ENCODE data around the gene ADAMTS2. TPM values are rescaled to one million over a fixed set of nuclear protein-coding genes. Genes with fewer than 3 reads are reported as not detected.

ADAMTS2 gene
- total and polyA plus RNA-seq, 5 donors from 2014 or later = 0.03 TPM; not detected in 4

DNA sequence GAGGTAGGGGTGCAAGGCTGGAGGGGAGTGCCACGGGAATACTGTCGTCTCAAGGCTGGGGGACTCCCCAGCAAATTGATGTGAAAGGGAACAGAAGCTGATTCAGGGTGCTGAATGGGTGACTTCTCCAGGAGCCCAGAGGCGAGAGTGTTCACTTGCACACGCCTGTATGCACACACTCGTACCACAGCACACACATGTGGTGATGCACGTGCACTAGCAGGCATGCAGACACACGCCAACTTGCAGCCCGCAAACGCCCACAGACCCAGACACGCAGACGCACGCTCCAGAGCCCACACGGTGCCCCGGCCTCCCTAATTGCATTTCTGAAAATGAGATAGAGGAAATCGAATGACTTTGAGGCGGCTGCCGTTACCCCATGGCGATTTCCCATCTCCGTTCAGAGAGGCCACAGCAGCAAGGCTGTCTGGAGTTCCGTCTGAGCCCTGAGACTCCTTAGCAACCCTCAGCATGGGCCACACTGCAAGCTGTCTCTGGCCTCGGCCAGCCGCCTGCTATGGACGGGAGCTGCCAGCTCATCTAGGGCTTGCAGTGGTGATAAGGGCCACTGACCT, 9.1 kb upstream of the ADAMTS2 start:
- peaks cover 10% of the 10 kb centered on the region for H3K27me3 Mint-ChIP-seq
- no peaks in the 10 kb centered on the region for H3K36me3 Mint-ChIP-seq
- Histone ChIP-seq H3K27ac (ENCODE audit: insufficient read depth, low read length, poor library complexity, severe bottlenecking) (no peak overlapping the region), H3K27me3 (ENCODE audit: control insufficient read depth, insufficient read depth, low read length) (no peaks in the 10 kb centered on the region), H3K4me1 (ENCODE audit: control insufficient read depth, insufficient read depth, low read length, poor library complexity, severe bottlenecking) (no peaks in the 10 kb centered on the region), H3K9me3 (ENCODE audit: control insufficient read depth in 2 of 2, low read length in 2 of 2) (no peaks in the 10 kb centered on the region), H3K36me3 (ENCODE audit: control insufficient read depth, insufficient read depth, low read length) (no peaks in the 10 kb centered on the region), H3K4me3 (ENCODE audit: low read depth, low read length) (no peak overlapping the region)
- no peaks in the 10 kb centered on the region for H3K4me1 Mint-ChIP-seq
- no peak for ATAC-seq (ENCODE audit: low read depth in 2 of 2)
- no peak overlapping the region for H3K4me3 Mint-ChIP-seq
- no peaks in the 10 kb centered on the region for H3K9me3 Mint-ChIP-seq
- DNase-seq = no peak
- no peak overlapping the region for H3K27ac Mint-ChIP-seq

DNA sequence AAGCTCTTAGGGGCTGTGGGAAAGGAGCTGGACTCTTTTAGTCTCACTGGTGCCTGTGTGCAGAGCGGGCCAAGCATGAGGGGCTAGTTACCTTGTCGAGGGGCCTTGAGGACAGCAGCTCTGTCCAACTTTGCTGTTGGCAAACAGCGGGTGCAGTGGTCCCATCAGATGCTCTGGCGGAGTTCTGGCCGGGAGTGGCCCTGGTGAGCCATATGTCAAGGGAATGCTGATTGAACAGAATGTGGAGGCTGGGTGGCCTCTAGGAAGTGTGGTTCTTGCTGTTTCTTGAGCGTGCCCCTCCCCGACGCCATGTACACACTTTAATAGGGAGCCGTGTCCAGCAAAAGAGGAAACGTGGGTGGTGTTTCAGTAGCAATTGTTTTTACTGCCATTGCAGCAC, 3.6 kb upstream of the ADAMTS2 start:
- Mint-ChIP-seq H3K4me1 (peaks cover 0 to 15% (median 0%) of the 10 kb centered on the region in 4 donors), H3K9me3 (peaks cover 0 to 4% (median 0%) of the 10 kb centered on the region in 7 donors), H3K27ac (no peak overlapping the region), H3K27me3 (peaks cover 31% of the 10 kb centered on the region), H3K4me3 (no peak overlapping the region), H3K36me3 (no peaks in the 10 kb centered on the region)
- no peak for ATAC-seq (ENCODE audit: low read depth in 2 of 2)
- Histone ChIP-seq H3K36me3 (ENCODE audit: control insufficient read depth, insufficient read depth, low read length) (no peaks in the 10 kb centered on the region), H3K27me3 (ENCODE audit: control insufficient read depth, insufficient read depth, low read length) (peaks cover 4% of the 10 kb centered on the region), H3K4me3 (ENCODE audit: low read depth, low read length) (no peak overlapping the region), H3K27ac (ENCODE audit: insufficient read depth, low read length, poor library complexity, severe bottlenecking) (no peak overlapping the region), H3K9me3 (ENCODE audit: control insufficient read depth in 2 of 2, low read length in 2 of 2) (no peaks in the 10 kb centered on the region), H3K4me1 (ENCODE audit: control insufficient read depth, insufficient read depth, low read length, poor library complexity, severe bottlenecking) (peaks cover 11% of the 10 kb centered on the region)
- DNase-seq = no peak

DNA sequence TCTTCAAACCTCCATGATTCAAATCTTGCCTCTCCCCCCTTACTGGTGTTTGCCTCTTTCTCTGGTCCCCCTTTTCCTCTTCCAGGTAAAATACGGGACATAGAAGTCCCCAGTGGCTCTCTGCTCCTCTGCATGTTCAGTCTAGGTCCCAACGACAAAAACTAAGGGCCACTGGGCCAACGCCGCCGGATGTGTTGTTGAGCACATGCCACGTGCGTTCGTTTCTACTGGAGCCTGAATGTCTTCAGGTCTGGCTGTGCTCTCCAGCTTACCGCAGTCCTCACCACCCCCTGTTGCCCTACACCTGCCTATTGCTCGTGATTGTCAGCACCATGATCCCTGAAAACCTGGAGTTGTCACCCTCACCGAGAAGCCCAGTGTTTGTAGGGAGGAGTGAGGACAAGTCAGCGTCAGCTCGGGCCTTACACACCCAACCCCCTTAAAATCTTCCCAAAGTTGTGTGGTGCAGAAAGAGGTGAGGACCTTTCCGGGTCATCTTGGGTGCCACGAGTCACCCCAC, 2.8 kb upstream of the ADAMTS2 start:
- no peak overlapping the region for H3K4me3 Mint-ChIP-seq
- Histone ChIP-seq H3K27ac (ENCODE audit: insufficient read depth, low read length, poor library complexity, severe bottlenecking) (no peak overlapping the region), H3K4me3 (ENCODE audit: low read depth, low read length) (no peak overlapping the region), H3K27me3 (ENCODE audit: control insufficient read depth, insufficient read depth, low read length) (peaks cover 6% of the 10 kb centered on the region), H3K9me3 (ENCODE audit: control insufficient read depth in 2 of 2, low read length in 2 of 2) (no peaks in the 10 kb centered on the region), H3K4me1 (ENCODE audit: control insufficient read depth, insufficient read depth, low read length, poor library complexity, severe bottlenecking) (peaks cover 15% of the 10 kb centered on the region), H3K36me3 (ENCODE audit: control insufficient read depth, insufficient read depth, low read length) (no peaks in the 10 kb centered on the region)
- peaks cover 0 to 4% (median 0%) of the 10 kb centered on the region in 7 donors for H3K9me3 Mint-ChIP-seq
- DNase-seq (no peak), ATAC-seq (ENCODE audit: low read depth in 2 of 2) (no peak)
- H3K27me3 Mint-ChIP-seq = peaks cover 36% of the 10 kb centered on the region
- H3K4me1 Mint-ChIP-seq = peaks cover 0 to 20% (median 0%) of the 10 kb centered on the region in 4 donors
- no peak overlapping the region for H3K27ac Mint-ChIP-seq
- no peaks in the 10 kb centered on the region for H3K36me3 Mint-ChIP-seq

DNA sequence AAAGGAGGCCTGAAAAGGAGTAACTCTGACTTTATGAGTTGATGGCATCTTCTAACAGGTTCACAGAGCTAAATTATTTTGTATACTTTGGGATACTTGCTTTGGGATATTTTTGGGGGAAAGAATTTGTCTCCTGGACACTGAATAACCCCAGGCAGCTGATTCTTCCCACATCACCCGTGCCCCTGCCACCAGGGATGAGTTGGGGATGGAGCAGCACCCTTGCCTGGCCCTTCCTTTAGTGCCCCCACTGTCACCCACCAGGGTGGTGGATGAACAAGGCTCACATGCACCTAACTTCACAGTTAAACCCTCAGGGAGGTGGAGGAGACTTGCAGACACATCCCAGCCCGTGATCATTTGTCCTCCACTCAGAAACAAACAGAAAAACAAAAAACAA, 2.3 kb upstream of the ADAMTS2 start:
- Histone ChIP-seq H3K36me3 (ENCODE audit: control insufficient read depth, insufficient read depth, low read length) (no peaks in the 10 kb centered on the region), H3K27ac (ENCODE audit: insufficient read depth, low read length, poor library complexity, severe bottlenecking) (no peak overlapping the region), H3K4me1 (ENCODE audit: control insufficient read depth, insufficient read depth, low read length, poor library complexity, severe bottlenecking) (peaks cover 15% of the 10 kb centered on the region), H3K27me3 (ENCODE audit: control insufficient read depth, insufficient read depth, low read length) (peaks cover 8% of the 10 kb centered on the region), H3K9me3 (ENCODE audit: control insufficient read depth in 2 of 2, low read length in 2 of 2) (no peaks in the 10 kb centered on the region), H3K4me3 (ENCODE audit: low read depth, low read length) (no peak overlapping the region)
- H3K4me3 Mint-ChIP-seq = no peak overlapping the region
- H3K27ac Mint-ChIP-seq = no peak overlapping the region
- no peaks in the 10 kb centered on the region for H3K36me3 Mint-ChIP-seq
- peaks cover 0 to 4% (median 0%) of the 10 kb centered on the region in 7 donors for H3K9me3 Mint-ChIP-seq
- ATAC-seq (ENCODE audit: low read depth in 2 of 2) (no peak), DNase-seq (no peak)
- H3K4me1 Mint-ChIP-seq = peaks cover 0 to 24% (median 0%) of the 10 kb centered on the region in 4 donors
- H3K27me3 Mint-ChIP-seq = peaks cover 38% of the 10 kb centered on the region

DNA sequence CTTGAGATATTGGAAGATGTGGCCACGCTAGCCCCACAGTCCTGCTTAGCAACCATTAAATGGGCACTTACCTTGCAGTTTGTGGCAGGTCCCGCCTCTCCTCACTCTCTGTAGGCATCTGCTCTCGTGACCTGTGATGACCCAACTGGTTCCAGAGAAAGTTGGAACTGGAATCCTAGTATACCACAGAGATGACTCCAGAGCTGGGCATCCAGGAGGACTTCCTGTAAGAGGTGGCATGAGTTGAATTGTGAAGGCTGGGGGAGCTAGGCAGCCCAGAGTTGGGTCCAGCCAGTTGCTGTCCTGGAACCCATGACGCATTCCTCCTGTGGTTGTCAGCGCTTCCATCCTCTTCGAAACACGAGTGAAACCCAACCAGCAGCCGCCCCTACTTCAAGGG, 1.6 kb upstream of the ADAMTS2 start:
- no peaks in the 10 kb centered on the region for H3K9me3 ChIP-seq (ENCODE audit: control insufficient read depth in 2 of 2, low read length in 2 of 2)
- H3K4me1 Mint-ChIP-seq = peaks cover 0 to 27% (median 0%) of the 10 kb centered on the region in 4 donors
- peak overlapping the region in 1 of 4 donors; percentile 26 for H3K4me3 Mint-ChIP-seq
- no peak for ATAC-seq (ENCODE audit: low read depth in 2 of 2)
- DNase-seq = no peak
- H3K27ac Mint-ChIP-seq = no peak overlapping the region
- no peaks in the 10 kb centered on the region for H3K36me3 ChIP-seq (ENCODE audit: control insufficient read depth, insufficient read depth, low read length)
- no peak overlapping the region for H3K4me3 ChIP-seq (ENCODE audit: low read depth, low read length)
- peaks cover 42% of the 10 kb centered on the region for H3K27me3 Mint-ChIP-seq
- H3K27ac ChIP-seq (ENCODE audit: insufficient read depth, low read length, poor library complexity, severe bottlenecking) = no peak overlapping the region
- H3K36me3 Mint-ChIP-seq = no peaks in the 10 kb centered on the region
- H3K9me3 Mint-ChIP-seq = peaks cover 0 to 4% (median 0%) of the 10 kb centered on the region in 7 donors
- peaks cover 8% of the 10 kb centered on the region for H3K27me3 ChIP-seq (ENCODE audit: control insufficient read depth, insufficient read depth, low read length)
- peaks cover 15% of the 10 kb centered on the region for H3K4me1 ChIP-seq (ENCODE audit: control insufficient read depth, insufficient read depth, low read length, poor library complexity, severe bottlenecking)

DNA sequence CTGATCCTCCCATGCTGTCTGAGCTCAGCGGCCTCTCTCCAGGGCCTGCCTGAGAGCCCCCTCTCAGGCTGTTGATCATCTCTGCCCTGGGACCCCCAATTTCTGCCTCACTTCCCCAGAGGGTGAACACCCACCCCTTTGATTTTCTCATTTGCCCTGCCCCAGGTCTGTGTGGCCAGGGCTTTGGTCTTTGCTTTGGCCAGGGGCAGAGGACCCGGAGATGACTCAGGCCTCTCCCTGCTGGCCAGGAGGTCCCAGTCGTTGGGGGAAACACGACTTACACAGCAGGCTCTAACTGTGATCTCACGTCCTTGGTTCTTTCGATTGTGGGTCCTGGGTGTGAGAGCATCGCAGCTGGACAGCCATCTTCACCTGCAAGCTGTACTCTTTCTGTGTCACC, 1.1 kb upstream of the ADAMTS2 start:
- Mint-ChIP-seq H3K27me3 (peaks cover 44% of the 10 kb centered on the region), H3K36me3 (no peaks in the 10 kb centered on the region), H3K9me3 (peaks cover 0 to 4% (median 0%) of the 10 kb centered on the region in 7 donors), H3K4me3 (peak overlapping the region in 1 of 4 donors; percentile 73), H3K27ac (no peak overlapping the region), H3K4me1 (peaks cover 0 to 27% (median 0%) of the 10 kb centered on the region in 4 donors)
- H3K27me3 ChIP-seq (ENCODE audit: control insufficient read depth, insufficient read depth, low read length) = peaks cover 8% of the 10 kb centered on the region
- H3K4me3 ChIP-seq (ENCODE audit: low read depth, low read length) = no peak overlapping the region
- DNase-seq (no peak), ATAC-seq (ENCODE audit: low read depth in 2 of 2) (no peak)
- H3K36me3 ChIP-seq (ENCODE audit: control insufficient read depth, insufficient read depth, low read length) = no peaks in the 10 kb centered on the region
- peaks cover 15% of the 10 kb centered on the region for H3K4me1 ChIP-seq (ENCODE audit: control insufficient read depth, insufficient read depth, low read length, poor library complexity, severe bottlenecking)
- no peak overlapping the region for H3K27ac ChIP-seq (ENCODE audit: insufficient read depth, low read length, poor library complexity, severe bottlenecking)
- H3K9me3 ChIP-seq (ENCODE audit: control insufficient read depth in 2 of 2, low read length in 2 of 2) = no peaks in the 10 kb centered on the region

DNA sequence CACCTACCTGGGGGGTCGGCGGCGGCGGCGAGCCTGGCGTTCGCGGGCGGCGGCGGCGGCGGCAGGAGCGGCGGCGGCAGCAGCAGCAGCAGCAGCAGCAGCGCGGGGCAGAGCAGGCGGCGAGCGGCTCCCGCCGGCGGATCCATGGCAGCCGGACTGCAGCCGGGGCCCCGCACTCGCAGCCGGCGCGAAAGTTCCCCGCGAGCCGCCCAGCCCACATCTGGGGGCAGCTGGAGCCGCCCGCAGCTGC, 153 bp downstream of the ADAMTS2 start:
- Mint-ChIP-seq H3K27ac (no peak overlapping the region), H3K27me3 (peaks cover 53% of the 10 kb centered on the region), H3K4me3 (no peak overlapping the region), H3K36me3 (no peaks in the 10 kb centered on the region), H3K9me3 (peaks cover 0 to 4% (median 0%) of the 10 kb centered on the region in 7 donors), H3K4me1 (peaks cover 0 to 27% (median 3%) of the 10 kb centered on the region in 4 donors)
- peaks cover 15% of the 10 kb centered on the region for H3K4me1 ChIP-seq (ENCODE audit: control insufficient read depth, insufficient read depth, low read length, poor library complexity, severe bottlenecking)
- no peaks in the 10 kb centered on the region for H3K9me3 ChIP-seq (ENCODE audit: control insufficient read depth in 2 of 2, low read length in 2 of 2)
- H3K4me3 ChIP-seq (ENCODE audit: low read depth, low read length) = no peak overlapping the region
- no peak overlapping the region for H3K27ac ChIP-seq (ENCODE audit: insufficient read depth, low read length, poor library complexity, severe bottlenecking)
- DNase-seq = no peak
- peaks cover 8% of the 10 kb centered on the region for H3K27me3 ChIP-seq (ENCODE audit: control insufficient read depth, insufficient read depth, low read length)
- H3K36me3 ChIP-seq (ENCODE audit: control insufficient read depth, insufficient read depth, low read length) = no peaks in the 10 kb centered on the region
- no peak for ATAC-seq (ENCODE audit: low read depth in 2 of 2)

All from CD4-positive, CD25-positive, alpha-beta regulatory T cell (primary cell).